A673 (cell line): Measurements from ENCODE around the gene RGS7. TPM values are rescaled to one million over a fixed set of nuclear protein-coding genes. Genes with fewer than 3 reads are reported as not detected.

ENCODE experiments used
- BruUV-seq: library from RNA; stranded (reverse); fragments of 400-500 nt; replicated peaks from 2 replicates; lab custom pipeline; 2021; lab: Mats Ljungman, UMichigan
- CTCF ChIA-PET: fragments of 300-600 bp; sonication (Branson Sonifier 250); formaldehyde crosslinking; loops from one replicate; lab custom pipeline; 2022; ENCODE audit warnings: antibody characterized with exemption; lab: Charles Lee
- POLR2A ChIA-PET: fragments of 300-600 bp; sonication (Branson Sonifier 250); formaldehyde crosslinking; loops from one replicate; lab custom pipeline; 2022; ENCODE audit warnings: antibody characterized with exemption; ENCODE audit not compliant: low non-redundant PET; lab: Charles Lee
- DNase-seq: peaks from one replicate; pipeline ENCODE4 v3.0.0-alpha.2; 2015; ENCODE audit warnings: low spot score
- H3K27ac ChIP-seq: fragments of 200-600 bp; sonication (generic); 2 replicates; pipeline ENCODE4 v1.5.1; 2016; ENCODE audit warnings: mixed run types, low read depth, mild to moderate bottlenecking, mixed read lengths, antibody characterized with exemption, low read length; ENCODE audit not compliant: poor library complexity, severe bottlenecking
- H3K27me3 ChIP-seq: fragments of 200-600 bp; sonication (generic); replicated peaks from 2 replicates; pipeline ENCODE4 v1.6.1; 2017; ENCODE audit warnings: mixed run types, low read depth, mild to moderate bottlenecking, mixed read lengths, antibody characterized with exemption, low read length; ENCODE audit not compliant: insufficient read depth, poor library complexity
- H3K36me3 ChIP-seq: fragments of 200-600 bp; sonication (generic); 2 replicates; pipeline ENCODE4 v1.6.1; 2016; ENCODE audit warnings: mixed run types, mild to moderate bottlenecking, mixed read lengths, antibody characterized with exemption, low read length; ENCODE audit not compliant: insufficient read depth, poor library complexity, severe bottlenecking
- H3K4me1 ChIP-seq: fragments of 200-600 bp; sonication (generic); 2 replicates; pipeline ENCODE4 v1.6.1; 2017; ENCODE audit warnings: mixed run types, mild to moderate bottlenecking, mixed read lengths, antibody characterized with exemption, low read length; ENCODE audit not compliant: insufficient read depth, poor library complexity, severe bottlenecking
- H3K4me3 ChIP-seq: fragments of 200-600 bp; sonication (generic); 2 replicates; pipeline ENCODE4 v1.5.1; 2016; ENCODE audit warnings: low read depth, mixed run types, mild to moderate bottlenecking, mixed read lengths, low read length; ENCODE audit not compliant: poor library complexity, severe bottlenecking
- H3K9me3 ChIP-seq: fragments of 200-600 bp; sonication (generic); 2 replicates; pipeline ENCODE4 v1.6.1; 2016; ENCODE audit warnings: mixed run types, low read depth, mild to moderate bottlenecking, mixed read lengths, antibody characterized with exemption, low read length; ENCODE audit not compliant: poor library complexity, severe bottlenecking
- CTCF ChIP-seq: fragments of 300-800, 200-600 bp; sonication (generic); conservative IDR thresholded peaks from 2 replicates; pipeline ENCODE4 v1.5.1; 2017; ENCODE audit warnings: low read depth, mild to moderate bottlenecking, antibody characterized with exemption, low read length, moderate library complexity, mixed read lengths
- EZH2 ChIP-seq: fragments of 200-600 bp; sonication (generic); IDR thresholded peaks from 2 replicates; pipeline ENCODE4 v1.6.1; 2017; ENCODE audit warnings: borderline replicate concordance, low read depth, mild to moderate bottlenecking, mixed read lengths, antibody characterized with exemption, low read length; ENCODE audit not compliant: poor library complexity, severe bottlenecking
- intact Hi-C: fragments of 100-400 bp; cut with micrococcal nuclease; formaldehyde crosslinking; loops from one replicate; pipeline ENCODE4 v1.10.0; 2022; ENCODE audit not compliant: unreplicated experiment
- total RNA-seq: library from RNA; stranded (reverse); gene quantifications from 2 replicates; pipeline ENCODE4 v1.2.3, GENCODE V29; 2021

The RGS7 gene
- total RNA-seq, 1 experiment from 2014 or later: not detected

- Histone ChIP-seq H3K27ac (no peak overlapping the region), H3K4me1 (no peaks in the 10 kb centered on the region), H3K36me3 (no peaks in the 10 kb centered on the region), H3K9me3 (no peaks in the 10 kb centered on the region), H3K27me3 (peaks cover 32% of the 10 kb centered on the region), H3K4me3 (no peak overlapping the region)
- no TSS peak for BruUV-seq
- ChIA-PET CTCF (no interaction called here), POLR2A (no interaction called here)
- intact Hi-C loops: no loop called here
- DNase-seq: no peak
- TF ChIP-seq CTCF: no peak
- no peak for TF ChIP-seq EZH2
Measured at GRCh38 chr1:241352401-241352800, 4.6 kb downstream of the RGS7 start.

GRCh38 chr1:241351841-241352240, 5.2 kb downstream of the RGS7 start:
- H3K27ac ChIP-seq: no peak overlapping the region
- BruUV-seq: no TSS peak

GRCh38 chr1:241343956-241344355, 13.0 kb downstream of the RGS7 start:
- Histone ChIP-seq H3K36me3 (no peaks in the 10 kb centered on the region), H3K9me3 (no peaks in the 10 kb centered on the region), H3K27ac (no peak overlapping the region), H3K27me3 (peaks cover 3% of the 10 kb centered on the region), H3K4me3 (no peak overlapping the region), H3K4me1 (no peaks in the 10 kb centered on the region)
- CTCF ChIA-PET: no interaction called here
- no peak for TF ChIP-seq EZH2
- no peak for TF ChIP-seq CTCF
- BruUV-seq: no TSS peak
- POLR2A ChIA-PET: no interaction called here
- intact Hi-C loops: no loop called here
- no peak for DNase-seq

More at GRCh38 chr1:241351841-241352240, 5.2 kb downstream of the RGS7 start:
- ChIA-PET CTCF (no interaction called here), POLR2A (no interaction called here)
- intact Hi-C loops: no loop called here
- H3K36me3 ChIP-seq: no peaks in the 10 kb centered on the region
- H3K4me3 ChIP-seq: no peak overlapping the region
- no peaks in the 10 kb centered on the region for H3K9me3 ChIP-seq
- H3K4me1 ChIP-seq: no peaks in the 10 kb centered on the region
- peaks cover 32% of the 10 kb centered on the region for H3K27me3 ChIP-seq
- TF ChIP-seq EZH2 (no peak), CTCF (no peak)
- no peak for DNase-seq
